Ovary (tissue), 9 donors: Measurements from ENCODE around the gene BICD2. TPM values are rescaled to one million over a fixed set of nuclear protein-coding genes. Genes with fewer than 3 reads are reported as not detected.

ENCODE experiments used
- DNase-seq, 5 donors: peaks; one replicate each; pipeline ENCODE4 v3.0.0-alpha.2; 2019 to 2020
- H3K27ac ChIP-seq, 2 donors: fragments of 200-600 bp; one replicate each; pipeline versions ENCODE4 v1.5.1 to v1.8.0; 2019 to 2022
- H3K27me3 ChIP-seq: fragments of 200-600 bp; one replicate; pipeline ENCODE4 v1.8.0; 2022
- H3K36me3 ChIP-seq: fragments of 200-600 bp; sonication (generic); one replicate; pipeline ENCODE4 v1.5.1; 2019
- H3K4me1 ChIP-seq: one replicate; pipeline ENCODE4 v1.8.1; 2013; ENCODE audit warnings: mild to moderate bottlenecking, moderate library complexity; ENCODE audit not compliant: insufficient read depth
- H3K4me3 ChIP-seq: fragments of 200-600 bp; sonication (generic); one replicate; pipeline ENCODE4 v1.5.1; 2017
- H3K9me3 ChIP-seq, 2 donors: fragments of 200-600 bp in 1 of 2; sonication (generic) in 1 of 2; one replicate each; pipeline versions ENCODE4 v1.5.1 to v1.8.1; 2013 to 2019; ENCODE audit warnings: mild to moderate bottlenecking in 1 of 2, moderate library complexity in 1 of 2
- EP300 ChIP-seq: sonication (generic); formaldehyde crosslinking; IDR thresholded peaks from one replicate; pipeline ENCODE4 v1.6.1; 2017; ENCODE audit warnings: antibody characterized with exemption
- POLR2A ChIP-seq: fragments of 450-650 bp; IDR thresholded peaks from one replicate; pipeline ENCODE4 v1.6.1; 2017; ENCODE audit warnings: antibody characterized with exemption, mild to moderate bottlenecking, moderate library complexity
- WGBS, 3 donors: extraction: QIAGEN DNeasy Blood & Tissue Kit in 1 of 3; methylation state at CpG; one replicate each; pipeline versions ENCODE4 v1.1.5 to v1.1.7; 2013 to 2017; 5-methylcytosine and 5-hydroxymethylcytosine counted together
- intact Hi-C, 4 donors: fragments of 100-400 bp; cut with DNase I; formaldehyde crosslinking; loops; one replicate each; pipeline versions ENCODE4 v1.11.0 to v1.15.1; 2022 to 2023
- polyA plus RNA-seq, 2 donors: library from polyadenylated mRNA; stranded (reverse); fragments of 200-250 nt in 1 of 2; fragments of 350-450 nt in 1 of 2; fragmentation: Illumina TruSeq in 1 of 2; extraction: RNeasy Lipid Tissue Mini Kit (QIAGEN cat#74804) in 1 of 2; gene quantifications; one replicate each; pipeline ENCODE4 v1.2.3, GENCODE V29; 2013 to 2014
- total RNA-seq, 7 donors: library from RNA; depleted of rRNA in 2 of 7; stranded (reverse); fragments of >200 nt in 2 of 7; fragmentation: NEBNext Ultra II Directional in 3 of 7; extraction: Animal tissue kit (Norgen Biotek cat#: 25700) in 3 of 7; gene quantifications; one replicate each; pipeline versions ENCODE4 v1.1.0 to v1.2.4, GENCODE V29; 2016 to 2023
- TF ChIP-seq, protein P1 (sequence below), 3 donors: fragments of 450-650 bp in 2 of 3; fragments of 200-600 bp in 1 of 3; IDR thresholded peaks; one replicate each; pipeline versions ENCODE4 v1.5.1 to v1.8.0; 2016 to 2022; ENCODE audit warnings: antibody characterized with exemption in 3 of 3, mild to moderate bottlenecking in 1 of 3
- donor health status: DM: no; HTN: no; CAD: no; lungs with moderate emphysema.
- donor health status: DM: no; HTN: no; CAD: no.
- donor health status: Bipolar disorder and iron deficiency.
- donor health status: DM: yes; HTN: yes; CAD: no.
- donor health status: DM: no; HTN: no; CAD: no.
- donor health status: DM: yes; HTN: yes; CAD: no.

The BICD2 gene
- total and polyA plus RNA-seq, 9 donors, result 13.9 to 28.7 (median 20.6) TPM

DNA sequence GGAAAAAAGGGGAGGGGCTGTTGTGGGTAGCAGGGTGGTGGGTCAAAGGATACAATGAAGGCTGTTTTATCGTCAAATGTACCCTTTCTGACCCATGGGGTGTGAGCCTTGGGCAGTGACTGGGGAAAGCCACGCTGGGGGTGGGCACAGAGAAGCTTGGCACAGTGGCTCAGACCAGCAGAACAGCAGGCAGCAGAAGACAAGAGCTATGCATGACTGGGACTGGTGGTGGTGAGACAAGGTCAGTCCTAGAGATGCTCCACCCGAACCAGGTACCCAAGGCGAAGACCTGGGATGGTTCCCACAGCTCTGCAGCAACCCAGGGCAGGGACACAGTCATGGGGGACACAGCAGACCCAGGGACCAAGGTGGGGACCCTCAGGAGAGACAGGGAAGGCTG is 38.3 kb downstream of the BICD2 start:
- WGBS, 3 donors, result 90 to 95% (median 91%) methylated on average over 4 of the region's 4 CpGs
- Histone ChIP-seq H3K36me3 (no peaks in the 10 kb centered on the region), H3K4me1 (no peaks in the 10 kb centered on the region), H3K9me3 (no peaks in the 10 kb centered on the region), H3K27me3 (no peaks in the 10 kb centered on the region), H3K4me3 (no peak overlapping the region), H3K27ac (no peak overlapping the region)
- no peak for DNase-seq
- no peak for TF ChIP-seq EP300
- TF ChIP-seq POLR2A, result no peak
- TF ChIP-seq, protein P1, sequence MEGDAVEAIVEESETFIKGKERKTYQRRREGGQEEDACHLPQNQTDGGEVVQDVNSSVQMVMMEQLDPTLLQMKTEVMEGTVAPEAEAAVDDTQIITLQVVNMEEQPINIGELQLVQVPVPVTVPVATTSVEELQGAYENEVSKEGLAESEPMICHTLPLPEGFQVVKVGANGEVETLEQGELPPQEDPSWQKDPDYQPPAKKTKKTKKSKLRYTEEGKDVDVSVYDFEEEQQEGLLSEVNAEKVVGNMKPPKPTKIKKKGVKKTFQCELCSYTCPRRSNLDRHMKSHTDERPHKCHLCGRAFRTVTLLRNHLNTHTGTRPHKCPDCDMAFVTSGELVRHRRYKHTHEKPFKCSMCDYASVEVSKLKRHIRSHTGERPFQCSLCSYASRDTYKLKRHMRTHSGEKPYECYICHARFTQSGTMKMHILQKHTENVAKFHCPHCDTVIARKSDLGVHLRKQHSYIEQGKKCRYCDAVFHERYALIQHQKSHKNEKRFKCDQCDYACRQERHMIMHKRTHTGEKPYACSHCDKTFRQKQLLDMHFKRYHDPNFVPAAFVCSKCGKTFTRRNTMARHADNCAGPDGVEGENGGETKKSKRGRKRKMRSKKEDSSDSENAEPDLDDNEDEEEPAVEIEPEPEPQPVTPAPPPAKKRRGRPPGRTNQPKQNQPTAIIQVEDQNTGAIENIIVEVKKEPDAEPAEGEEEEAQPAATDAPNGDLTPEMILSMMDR (IDR thresholded peaks at IDR 0.05), result no peak
- intact Hi-C loops, result no loop called here

- Histone ChIP-seq H3K27me3 (no peaks in the 10 kb centered on the region), H3K4me3 (no peak overlapping the region), H3K4me1 (no peaks in the 10 kb centered on the region), H3K27ac (no peak overlapping the region), H3K9me3 (no peaks in the 10 kb centered on the region), H3K36me3 (no peaks in the 10 kb centered on the region)
- no peak for DNase-seq
- TF ChIP-seq EP300, result no peak
- no peak for TF ChIP-seq POLR2A
- TF ChIP-seq, protein P1 (IDR thresholded peaks at IDR 0.05), result no peak
- intact Hi-C loops, result no loop called here
- WGBS, 3 donors, result 91 to 100% (median 100%) methylated on average over 1 of the region's 1 CpG
Observed at GRCh38 chr9:92725766-92726165, 38.9 kb downstream of the BICD2 start.

- H3K36me3 ChIP-seq, result no peaks in the 10 kb centered on the region
- H3K9me3 ChIP-seq, result no peaks in the 10 kb centered on the region
- H3K27me3 ChIP-seq, result no peaks in the 10 kb centered on the region
- TF ChIP-seq POLR2A (no peak), EP300 (no peak)
- TF ChIP-seq, protein P1 (IDR thresholded peaks at IDR 0.05), result no peak
- H3K4me3 ChIP-seq, result no peak overlapping the region
- WGBS, 3 donors, result 94 to 98% (median 95%) methylated on average over 4 of the region's 4 CpGs
- no peak overlapping the region for H3K27ac ChIP-seq
- DNase-seq, result no peak
- intact Hi-C loops, result no loop called here
- H3K4me1 ChIP-seq, result no peaks in the 10 kb centered on the region
Observed at GRCh38 chr9:92725266-92725545, 39.4 kb downstream of the BICD2 start.

DNA sequence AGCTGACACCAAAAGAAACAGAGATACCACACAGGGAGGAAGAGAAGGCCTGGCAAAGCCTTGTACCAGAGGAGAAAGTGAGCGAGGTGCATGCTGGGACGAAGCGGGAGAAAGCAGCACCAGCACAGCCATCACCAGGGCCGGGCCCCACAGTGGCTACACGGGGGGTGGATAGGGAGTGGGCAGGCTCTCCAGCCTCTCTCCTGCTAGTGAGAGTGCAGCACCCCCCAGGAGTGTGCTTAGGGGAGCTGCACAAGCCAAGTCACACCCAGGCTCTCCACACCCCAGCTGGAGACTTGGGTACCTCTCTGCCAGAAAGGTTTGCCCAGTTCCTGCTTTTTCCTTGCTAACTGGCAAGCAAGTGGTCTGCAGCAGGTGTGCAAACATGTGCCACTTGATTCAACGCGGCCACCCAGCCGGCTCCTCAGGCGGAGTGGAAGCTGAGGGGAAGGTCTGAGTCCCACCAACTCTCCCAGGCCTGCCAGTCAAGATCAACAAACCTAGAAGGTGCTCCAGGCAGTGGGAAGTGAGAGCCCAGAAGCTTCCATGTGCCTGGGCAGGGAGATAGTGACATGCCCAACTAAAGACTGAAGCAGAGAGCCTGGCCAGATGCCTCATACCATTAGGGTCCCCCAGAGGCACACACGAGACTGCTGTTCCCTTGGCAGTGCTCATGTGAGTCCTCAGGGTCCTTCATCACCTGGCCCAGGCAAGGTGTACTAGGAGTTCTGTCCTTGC is 39.9 kb downstream of the BICD2 start:
- TF ChIP-seq, protein P1 (IDR thresholded peaks at IDR 0.05), result no peak
- TF ChIP-seq EP300 (no peak), POLR2A (no peak)
- Histone ChIP-seq H3K27me3 (no peaks in the 10 kb centered on the region), H3K4me1 (no peaks in the 10 kb centered on the region), H3K4me3 (no peak overlapping the region), H3K27ac (no peak overlapping the region), H3K36me3 (no peaks in the 10 kb centered on the region), H3K9me3 (no peaks in the 10 kb centered on the region)
- DNase-seq, result peak in 1 of 5 donors; percentile 9
- 91 to 93% (median 93%) methylated on average over 10 of the region's 10 CpGs for WGBS, 3 donors
- intact Hi-C loops, result no loop called here
